OCI-LY7 (cell line): ENCODE results near the gene LEFTY2.

Experiments used
- CTCF ChIP-seq: fragments of 200-600 bp; sonication (generic); conservative IDR thresholded peaks from 2 replicates; pipeline ENCODE4 v1.5.1; 2014; ENCODE audit warnings: mild to moderate bottlenecking, antibody characterized with exemption, low read length, moderate library complexity, mixed read lengths
- EZH2phosphoT487 ChIP-seq: fragments of 200-600 bp; sonication (generic); IDR thresholded peaks from 2 replicates; pipeline ENCODE4 v1.6.1; 2018; ENCODE audit warnings: low read depth, borderline replicate concordance, mild to moderate bottlenecking, mixed run types, antibody characterized with exemption, low read length, moderate library complexity, mixed read lengths

- no peak for TF ChIP-seq CTCF
- no peak for TF ChIP-seq EZH2phosphoT487
Observed at GRCh38 chr1:225965231-225965630, 24.2 kb upstream of the LEFTY2 start.
